Common myeloid progenitor, CD34-positive (primary cell): ENCODE data around the gene PLIN4.

Experiments
- CTCF ChIA-PET: fragments of 350-600 bp; sonication (Branson Sonifier 250); formaldehyde crosslinking; loops from one replicate; lab custom pipeline; 2021; ENCODE audit warnings: antibody characterized with exemption; lab: Charles Lee
- POLR2A ChIA-PET: fragments of 350-600 bp; sonication (Branson Sonifier 250); formaldehyde crosslinking; loops from one replicate; lab custom pipeline; 2021; ENCODE audit warnings: antibody characterized with exemption; lab: Charles Lee
- DNase-seq, 3 donors: peaks; one replicate each; pipeline versions ENCODE4 v3.0.0 to v3.0.0-alpha.2; 2013
- H3K27ac ChIP-seq, 2 experiments: 1 replicate in 1 of 2; 2 replicates in 1 of 2; pipeline ENCODE4 v1.7.0; 2013; ENCODE audit warnings: inconsistent platforms in 2 of 2, low read length in 2 of 2, mild to moderate bottlenecking in 2 of 2, low read depth in 1 of 2, moderate library complexity in 1 of 2; ENCODE audit not compliant: severe bottlenecking in 2 of 2, insufficient read depth in 1 of 2, poor library complexity in 1 of 2
- H3K27me3 ChIP-seq, 5 experiments: replicated peaks in 2 of 5; 1 replicate in 3 of 5; 2 replicates in 2 of 5; pipeline versions ENCODE4 v1.6.1 to v1.7.0; 2013; ENCODE audit warnings: low read length in 4 of 5, mild to moderate bottlenecking in 2 of 5, moderate library complexity in 2 of 5, inconsistent platforms in 1 of 5; ENCODE audit not compliant: insufficient read depth in 5 of 5, control insufficient read depth in 4 of 5
- H3K36me3 ChIP-seq, 4 experiments: 1 replicate in 2 of 4; 2 replicates in 2 of 4; pipeline versions ENCODE4 v1.6.1 to v1.7.0; 2013; ENCODE audit warnings: low read length in 3 of 4, control low read depth in 1 of 4, mild to moderate bottlenecking in 1 of 4; ENCODE audit not compliant: control insufficient read depth in 4 of 4, insufficient read depth in 4 of 4
- H3K4me1 ChIP-seq, 4 experiments: 1 replicate in 3 of 4; 2 replicates in 1 of 4; pipeline versions ENCODE4 v1.6.1 to v1.7.1; 2013; ENCODE audit warnings: low read length in 3 of 4, mild to moderate bottlenecking in 3 of 4, control low read depth in 1 of 4, inconsistent platforms in 1 of 4, moderate library complexity in 1 of 4; ENCODE audit not compliant: control insufficient read depth in 4 of 4, insufficient read depth in 4 of 4; ENCODE audit errors: control extremely low read depth in 1 of 4
- H3K4me3 ChIP-seq, 7 experiments: 1 replicate in 4 of 7; 2 replicates in 3 of 7; pipeline versions ENCODE4 v1.5.1 to v1.7.0; 2013; ENCODE audit warnings: mild to moderate bottlenecking in 7 of 7, low read length in 6 of 7, moderate library complexity in 6 of 7, inconsistent platforms in 2 of 7, low read depth in 2 of 7, control low read depth in 1 of 7; ENCODE audit not compliant: insufficient read depth in 4 of 7, control insufficient read depth in 1 of 7; ENCODE audit errors: extremely low read depth in 1 of 7
- H3K9me3 ChIP-seq, 5 experiments: 1 replicate in 4 of 5; 2 replicates in 1 of 5; pipeline versions ENCODE4 v1.6.1 to v1.7.1; 2013; ENCODE audit warnings: low read length in 4 of 5, mild to moderate bottlenecking in 2 of 5, inconsistent platforms in 1 of 5, low read depth in 1 of 5, moderate library complexity in 1 of 5; ENCODE audit not compliant: control insufficient read depth in 4 of 5, insufficient read depth in 2 of 5; ENCODE audit errors: control extremely low read depth in 1 of 5
- WGBS: methylation state at CpG from one replicate; pipeline ENCODE4 v1.1.5; 2013; ENCODE audit not compliant: insufficient coverage; 5-methylcytosine and 5-hydroxymethylcytosine counted together

Gene PLIN4

DNA sequence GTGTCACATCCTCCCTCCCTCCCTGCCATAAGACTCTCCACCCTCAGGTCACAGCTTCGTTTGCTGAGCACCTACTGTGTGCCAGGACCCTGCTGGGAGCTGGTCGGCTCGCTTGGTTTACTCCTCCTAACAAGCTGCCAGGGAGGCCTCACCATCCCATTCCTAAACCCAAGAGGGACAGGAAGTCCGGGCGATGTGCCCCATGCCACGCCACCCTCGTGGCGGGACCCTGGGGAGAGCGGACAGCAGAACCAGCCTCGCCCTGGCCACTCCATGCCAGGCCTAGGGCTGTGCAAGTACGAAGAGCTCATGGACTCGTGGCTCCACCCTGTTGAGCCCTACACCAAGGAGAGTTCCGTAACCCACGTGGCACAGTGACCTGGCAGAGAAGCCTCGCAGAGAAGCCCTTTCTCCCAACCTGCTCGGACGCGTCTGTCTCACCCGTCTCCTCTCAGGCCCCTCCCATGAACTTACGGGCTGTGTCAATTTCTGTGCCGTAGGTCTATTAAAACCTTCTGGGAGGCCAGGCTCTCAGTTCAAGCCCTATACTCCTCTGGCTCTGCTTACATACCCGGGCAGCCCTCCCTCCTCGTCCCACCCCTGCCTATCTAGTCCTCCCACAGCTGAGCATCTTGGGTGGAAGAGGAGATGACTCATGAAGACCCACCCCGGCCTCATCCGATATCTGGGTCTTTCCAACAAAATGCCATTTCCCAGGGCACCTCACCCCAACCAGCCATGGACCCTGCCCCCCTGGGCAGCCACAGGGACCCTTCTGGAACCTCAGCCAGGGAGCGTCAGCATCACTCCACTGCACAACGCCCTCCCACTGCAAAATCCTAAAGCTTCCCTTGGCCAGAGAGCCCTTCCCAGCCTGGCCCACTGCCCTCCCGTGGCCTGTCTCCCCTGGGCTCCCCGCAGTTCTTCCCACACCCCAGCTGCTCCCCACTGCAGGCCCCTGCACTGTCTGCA is 63.3 kb downstream of the PLIN4 start:
- no peak for DNase-seq
- H3K4me1 ChIP-seq: peaks cover 2 to 23% (median 17%) of the 10 kb centered on the region in 4 experiments
- CTCF ChIA-PET: interaction anchor here (0.8 kb wide), 1 partner anchor 14 kb away, joined by 5 read pairs; no protein-coding TSS in a partner anchor
- H3K27me3 ChIP-seq: no peaks in the 10 kb centered on the region
- H3K36me3 ChIP-seq: peaks cover 3 to 33% (median 31%) of the 10 kb centered on the region in 4 experiments
- peak overlapping the region in 1 of 2 experiments; percentile 61 for H3K27ac ChIP-seq
- H3K4me3 ChIP-seq: no peak overlapping the region
- no peaks in the 10 kb centered on the region for H3K9me3 ChIP-seq
- 96% methylated on average over 23 of the region's 29 CpGs for WGBS
- POLR2A ChIA-PET: no interaction called here

DNA sequence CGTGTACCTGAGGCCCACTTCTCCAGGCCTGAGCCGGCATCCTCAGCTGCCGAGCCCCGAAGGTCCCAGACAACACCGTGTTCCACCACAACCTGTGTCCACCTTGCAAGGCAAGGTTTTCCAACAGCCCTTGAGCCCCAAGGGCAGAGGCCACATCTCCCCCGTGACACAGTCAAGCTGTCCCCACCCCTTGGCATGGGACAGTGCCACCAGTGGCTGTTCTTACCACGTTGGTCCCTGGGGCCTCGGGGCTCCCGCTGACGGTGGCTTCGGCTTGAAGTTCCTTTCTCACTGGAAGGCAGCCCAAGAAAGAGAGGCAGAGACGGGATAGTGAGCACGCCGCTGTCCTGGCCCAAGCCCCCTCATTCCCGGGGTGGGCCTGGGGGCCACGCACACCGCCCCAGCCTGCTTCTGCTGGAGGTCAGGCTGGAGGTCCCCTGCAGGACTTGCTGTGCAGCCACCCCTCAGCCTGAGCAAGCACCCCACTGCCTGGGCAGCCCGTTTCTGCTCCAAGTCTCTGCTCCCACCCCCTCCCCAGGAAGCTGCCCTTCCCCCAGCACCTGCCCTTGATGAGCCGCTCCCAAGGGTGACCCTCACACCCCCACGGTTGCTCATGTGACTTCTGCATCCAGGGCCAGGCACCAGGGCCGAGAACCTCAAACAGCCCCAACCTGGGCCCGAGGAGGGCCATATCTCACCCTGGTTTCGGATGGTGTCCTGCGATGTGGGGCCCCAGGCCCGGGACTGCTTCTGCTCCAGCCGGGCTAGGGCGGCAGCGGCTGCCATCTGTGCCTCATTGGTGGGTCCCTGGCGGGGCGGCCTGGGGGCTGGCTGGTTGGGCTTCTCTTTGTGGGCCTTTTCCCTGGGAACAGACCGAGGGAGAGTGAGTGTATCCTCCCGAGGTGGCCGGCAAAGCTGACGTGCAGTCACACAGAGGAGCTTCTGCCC is 64.8 kb downstream of the PLIN4 start:
- DNase-seq: no peak
- no peak overlapping the region for H3K4me3 ChIP-seq
- H3K36me3 ChIP-seq: peaks cover 5 to 47% (median 38%) of the 10 kb centered on the region in 4 experiments
- no peaks in the 10 kb centered on the region for H3K27me3 ChIP-seq
- no peaks in the 10 kb centered on the region for H3K9me3 ChIP-seq
- H3K4me1 ChIP-seq: peaks cover 2 to 23% (median 17%) of the 10 kb centered on the region in 4 experiments
- ChIA-PET CTCF (interaction anchor here (1.0 kb wide), 1 partner anchor 23 kb away, joined by 4 read pairs; no protein-coding TSS in a partner anchor), POLR2A (no interaction called here)
- WGBS: 96% methylated on average over 30 of the region's 34 CpGs
- H3K27ac ChIP-seq: no peak overlapping the region

DNA sequence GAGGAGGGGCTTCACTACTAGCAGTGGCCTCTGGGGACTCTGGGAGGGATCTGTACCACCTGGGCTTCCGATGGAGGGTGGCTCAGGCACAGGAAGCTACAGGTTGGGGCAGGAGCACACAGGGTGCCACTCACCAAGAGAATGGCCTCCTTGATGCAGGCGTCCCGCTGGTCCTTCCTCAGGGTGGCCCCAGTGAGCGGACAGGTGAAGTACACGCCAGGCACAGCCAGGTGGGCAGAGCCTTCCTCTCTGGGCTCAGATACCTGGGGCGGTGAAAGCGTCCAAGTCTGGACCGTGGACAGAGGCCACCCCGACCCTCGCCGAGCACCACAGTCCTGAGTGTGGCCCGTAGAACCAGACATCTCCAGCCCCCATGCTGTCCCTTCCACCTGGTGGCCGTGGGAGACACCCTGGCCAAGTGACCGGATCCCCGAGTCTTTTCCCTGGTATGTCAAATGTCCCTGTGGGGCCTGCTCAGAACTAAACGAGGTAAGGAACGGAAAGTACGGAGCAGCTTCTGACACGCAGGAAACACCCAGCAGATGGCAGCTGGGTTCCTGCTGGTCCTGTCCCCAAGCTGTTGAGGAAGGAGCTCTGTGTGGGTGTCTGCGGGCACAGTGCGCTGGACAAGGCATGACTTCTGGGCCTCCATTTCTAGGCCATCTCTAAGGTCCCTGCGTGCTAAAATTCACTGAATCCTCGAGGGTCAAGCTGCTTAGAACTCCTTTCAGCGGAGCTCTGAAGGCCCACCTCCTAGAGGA is 65.9 kb downstream of the PLIN4 start:
- Histone ChIP-seq H3K4me3 (no peak overlapping the region), H3K36me3 (peaks cover 5 to 58% (median 46%) of the 10 kb centered on the region in 4 experiments), H3K9me3 (no peaks in the 10 kb centered on the region), H3K27me3 (no peaks in the 10 kb centered on the region), H3K4me1 (peaks cover 2 to 16% (median 13%) of the 10 kb centered on the region in 4 experiments), H3K27ac (peak overlapping the region in 1 of 2 experiments; percentile 34)
- no peak for DNase-seq
- CTCF ChIA-PET: interaction anchor here (1.0 kb wide), 1 partner anchor 21 kb away, joined by 4 read pairs; no protein-coding TSS in a partner anchor
- POLR2A ChIA-PET: no interaction called here
- WGBS: 95% methylated on average over 24 of the region's 24 CpGs
